ENCODE measurements around the gene GTSF1L.

DNA sequence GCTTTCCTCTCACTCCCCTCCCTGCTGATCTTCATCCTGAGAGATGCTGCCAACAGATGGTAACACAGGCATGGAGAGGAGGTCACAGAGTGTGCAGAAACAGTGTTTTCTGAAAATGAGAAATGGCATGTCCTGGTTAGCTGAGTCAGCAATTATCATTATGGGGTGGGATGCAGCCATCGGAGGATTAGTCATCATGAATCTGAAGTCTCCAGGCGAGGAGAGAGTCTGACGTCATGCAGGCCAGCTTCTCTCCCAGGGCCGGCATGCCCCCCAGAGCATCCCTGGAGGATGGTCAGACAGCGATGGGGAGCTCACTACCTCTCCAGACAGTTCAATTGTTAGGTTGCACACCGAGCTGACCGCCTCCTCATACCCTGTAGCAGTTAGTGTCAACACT is 4.7 kb upstream of the GTSF1L start:
- TF ChIP-seq, protein P1, sequence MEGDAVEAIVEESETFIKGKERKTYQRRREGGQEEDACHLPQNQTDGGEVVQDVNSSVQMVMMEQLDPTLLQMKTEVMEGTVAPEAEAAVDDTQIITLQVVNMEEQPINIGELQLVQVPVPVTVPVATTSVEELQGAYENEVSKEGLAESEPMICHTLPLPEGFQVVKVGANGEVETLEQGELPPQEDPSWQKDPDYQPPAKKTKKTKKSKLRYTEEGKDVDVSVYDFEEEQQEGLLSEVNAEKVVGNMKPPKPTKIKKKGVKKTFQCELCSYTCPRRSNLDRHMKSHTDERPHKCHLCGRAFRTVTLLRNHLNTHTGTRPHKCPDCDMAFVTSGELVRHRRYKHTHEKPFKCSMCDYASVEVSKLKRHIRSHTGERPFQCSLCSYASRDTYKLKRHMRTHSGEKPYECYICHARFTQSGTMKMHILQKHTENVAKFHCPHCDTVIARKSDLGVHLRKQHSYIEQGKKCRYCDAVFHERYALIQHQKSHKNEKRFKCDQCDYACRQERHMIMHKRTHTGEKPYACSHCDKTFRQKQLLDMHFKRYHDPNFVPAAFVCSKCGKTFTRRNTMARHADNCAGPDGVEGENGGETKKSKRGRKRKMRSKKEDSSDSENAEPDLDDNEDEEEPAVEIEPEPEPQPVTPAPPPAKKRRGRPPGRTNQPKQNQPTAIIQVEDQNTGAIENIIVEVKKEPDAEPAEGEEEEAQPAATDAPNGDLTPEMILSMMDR (IDR thresholded peaks at IDR 0.05): no peak
- TF ChIP-seq EP300 (IDR thresholded peaks at IDR 0.05; ENCODE audit: low read depth) (no peak), POLR2A (IDR thresholded peaks at IDR 0.05) (no peak), POLR2AphosphoS5 (IDR thresholded peaks at IDR 0.05) (no peak)

Measured in transverse colon (tissue), 4 donors.